Ureter (tissue), 1 donor: ENCODE measurements around the gene NEURL2. TPM values are rescaled to one million over a fixed set of nuclear protein-coding genes. Genes with fewer than 3 reads are reported as not detected.

ENCODE experiments used
- DNase-seq: peaks from one replicate; pipeline ENCODE4 v3.0.0-alpha.2; 2020; ENCODE audit warnings: low spot score
- total RNA-seq: library from RNA; stranded (reverse); gene quantifications from one replicate; pipeline ENCODE4 v1.2.4, GENCODE V29; 2023
- donor health status: DM: yes; HTN: yes; CAD: no.

The NEURL2 gene
- total RNA-seq, 1 donor from 2014 or later: 17.9 TPM

GRCh38 chr20:45843506-45843905 lies 47.5 kb downstream of the NEURL2 start:
- DNase-seq: no peak

- no peak for DNase-seq
These were observed 48.7 kb downstream of the NEURL2 start for GRCh38 chr20:45842169-45842812.

GRCh38 chr20:45841407-45842129 lies 49.4 kb downstream of the NEURL2 start:
- DNase-seq: no peak

- no peak for DNase-seq
These were observed 50.3 kb downstream of the NEURL2 start for GRCh38 chr20:45840700-45841198.

Other genes with a start within 250 kb of the NEURL2 start
- not detected for gene WFDC11, start 221.0 kb downstream of the NEURL2 start, total RNA-seq
- gene WFDC13, start 189.2 kb downstream of the NEURL2 start, total RNA-seq: 0.55 TPM
- 1.9 TPM for gene WFDC10B, start 186.2 kb downstream of the NEURL2 start, total RNA-seq
- gene SPINT4, start 168.9 kb downstream of the NEURL2 start, total RNA-seq: not detected
- 3.0 TPM for gene WFDC3, start 99.3 kb downstream of the NEURL2 start, total RNA-seq
- 24.5 TPM for gene DNTTIP1, start 99.3 kb downstream of the NEURL2 start, total RNA-seq
- 1.1 TPM for gene UBE2C, start 78.6 kb downstream of the NEURL2 start, total RNA-seq
- 0.57 TPM for gene TNNC2, start 63.9 kb downstream of the NEURL2 start, total RNA-seq
- gene SNX21, start 57.4 kb downstream of the NEURL2 start, total RNA-seq: 31.4 TPM
- gene ACOT8, start 33.8 kb downstream of the NEURL2 start, total RNA-seq: 21.0 TPM
- gene ZSWIM3, start 33.6 kb downstream of the NEURL2 start, total RNA-seq: 4.1 TPM
- 14.4 TPM for gene ZSWIM1, start 10.0 kb downstream of the NEURL2 start, total RNA-seq
- gene SPATA25, start 3.6 kb downstream of the NEURL2 start, total RNA-seq: 8.6 TPM
- 98.0 TPM for gene CTSA, start 127 bp upstream of the NEURL2 start, total RNA-seq
- gene PLTP, start 20.9 kb upstream of the NEURL2 start, total RNA-seq: 101 TPM
- gene PCIF1, start 43.5 kb upstream of the NEURL2 start, total RNA-seq: 37.5 TPM
- gene ZNF335, start 81.0 kb upstream of the NEURL2 start, total RNA-seq: 23.9 TPM
- gene MMP9, start 117.7 kb upstream of the NEURL2 start, total RNA-seq: 1.4 TPM
- gene SLC12A5, start 138.0 kb upstream of the NEURL2 start, total RNA-seq: not detected
- gene NCOA5, start 198.8 kb upstream of the NEURL2 start, total RNA-seq: 30.0 TPM
- gene CD40, start 227.1 kb upstream of the NEURL2 start, total RNA-seq: 29.0 TPM